NCI-H2029 treated with DMSO at 0.1 percent for 48 hours (cell line): Measurements from ENCODE around the gene KLHL35.
A peak's percentile ranks its signal among the peaks of the same experiment; 100 is the strongest.

ENCODE experiments used
- DNase-seq: peaks from one replicate; lab custom pipeline; 2025; lab: John Stamatoyannopoulos, UW

Gene KLHL35, protein sequence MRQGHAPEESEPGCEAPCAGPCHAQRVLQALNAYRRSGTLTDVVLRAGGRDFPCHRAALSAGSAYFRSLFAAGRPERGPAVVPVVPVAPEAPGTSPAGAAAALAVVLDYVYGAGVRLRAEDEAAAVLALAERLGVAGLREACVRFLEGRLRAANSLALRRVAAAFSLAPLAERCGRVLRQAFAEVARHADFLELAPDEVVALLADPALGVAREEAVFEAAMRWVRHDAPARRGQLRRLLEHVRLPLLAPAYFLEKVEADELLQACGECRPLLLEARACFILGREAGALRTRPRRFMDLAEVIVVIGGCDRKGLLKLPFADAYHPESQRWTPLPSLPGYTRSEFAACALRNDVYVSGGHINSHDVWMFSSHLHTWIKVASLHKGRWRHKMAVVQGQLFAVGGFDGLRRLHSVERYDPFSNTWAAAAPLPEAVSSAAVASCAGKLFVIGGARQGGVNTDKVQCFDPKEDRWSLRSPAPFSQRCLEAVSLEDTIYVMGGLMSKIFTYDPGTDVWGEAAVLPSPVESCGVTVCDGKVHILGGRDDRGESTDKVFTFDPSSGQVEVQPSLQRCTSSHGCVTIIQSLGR

DNA sequence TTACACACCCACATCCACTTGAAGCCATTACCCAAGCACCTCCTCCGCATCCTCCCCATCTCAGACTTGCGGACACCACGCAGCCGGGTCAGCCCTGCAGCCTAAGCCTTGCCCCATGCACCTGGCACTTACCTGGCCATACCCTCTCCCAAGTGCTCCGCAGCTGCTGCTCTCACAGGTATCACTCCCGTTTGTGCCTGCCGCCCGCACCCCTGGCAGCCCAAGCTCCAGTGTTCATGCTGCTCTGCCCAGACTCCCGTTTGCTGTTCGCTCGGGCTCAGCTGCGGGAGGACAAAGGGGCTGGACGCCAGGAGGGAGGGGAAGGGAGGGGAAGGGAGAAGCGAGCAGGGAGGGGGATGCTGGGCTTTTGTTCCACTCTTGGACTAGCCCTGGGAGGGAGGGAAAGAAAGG lies at the start of gene KLHL35:
KLHL35 (minus strand) TSS at position 293 of the 411 bp plus-strand sequence. CDS start 2,574 bp downstream, outside the sequence.
- no peak for DNase-seq

DNA sequence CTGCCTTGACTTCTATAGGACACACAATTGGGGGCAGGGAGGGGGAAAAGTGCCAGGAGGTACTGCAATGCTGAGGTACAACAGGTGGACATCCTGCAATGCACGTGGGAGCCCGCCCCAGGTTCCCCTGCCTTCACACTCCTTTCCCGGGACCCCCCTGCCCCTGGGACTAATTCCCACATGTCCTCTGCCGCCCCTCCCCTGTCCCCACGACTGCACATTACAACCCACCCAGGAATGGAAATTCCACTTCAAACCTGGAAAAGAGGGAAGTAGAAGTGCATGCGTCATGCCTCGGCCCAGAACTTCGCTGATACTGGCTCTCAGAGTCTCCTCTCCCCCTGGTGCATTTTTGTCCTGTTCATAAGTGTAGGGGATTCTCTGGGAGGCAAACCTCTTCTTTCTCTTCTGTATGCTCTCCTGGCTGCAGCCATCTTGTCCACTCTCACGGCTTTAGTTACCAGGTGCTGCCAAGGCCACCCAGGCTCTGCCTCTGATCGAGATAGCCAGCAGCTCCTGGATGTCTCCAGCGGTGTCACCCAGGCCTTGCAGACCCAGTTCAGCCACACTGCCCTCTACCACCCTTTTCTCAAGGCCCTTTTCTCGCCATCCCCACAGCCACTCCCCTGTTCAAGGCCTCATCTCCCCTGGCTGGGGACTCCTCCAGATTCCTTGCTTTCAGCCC lies 49.1 kb upstream of the KLHL35 start:
- no peak for DNase-seq

DNA sequence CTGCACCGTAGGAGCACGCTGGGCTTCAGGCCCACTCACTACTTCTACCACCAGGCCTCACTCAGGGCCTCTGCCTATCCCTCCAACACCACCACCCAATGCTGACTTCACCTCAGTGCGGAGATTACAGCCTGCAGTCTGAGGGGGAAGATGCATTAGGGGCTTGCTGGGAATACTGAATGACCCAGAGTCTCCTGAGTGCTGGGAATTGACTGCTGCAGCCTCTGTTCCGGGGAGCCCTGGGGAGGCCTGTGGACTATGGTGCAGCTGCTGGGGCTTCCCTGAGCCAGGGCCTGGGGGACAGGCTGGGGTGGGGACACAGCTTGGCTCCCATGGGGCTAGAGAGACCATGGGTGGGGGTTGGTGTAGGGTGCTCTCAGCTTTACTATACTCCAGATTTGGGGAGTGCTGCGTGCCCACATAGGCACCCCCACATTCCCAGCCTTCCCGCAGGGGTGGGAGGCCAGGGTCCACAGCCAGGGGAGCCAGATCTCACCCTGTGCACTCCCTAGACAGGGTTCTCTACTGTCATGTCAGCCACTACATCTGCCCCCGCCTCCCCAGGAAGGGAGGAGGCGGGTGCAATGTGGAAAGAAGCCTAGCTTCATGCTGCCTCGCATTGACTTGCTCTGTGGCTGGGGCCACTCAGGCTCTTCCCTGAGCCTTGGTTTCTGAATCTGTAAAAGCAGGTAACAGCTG lies 48.4 kb upstream of the KLHL35 start:
- DNase-seq = no peak

DNA sequence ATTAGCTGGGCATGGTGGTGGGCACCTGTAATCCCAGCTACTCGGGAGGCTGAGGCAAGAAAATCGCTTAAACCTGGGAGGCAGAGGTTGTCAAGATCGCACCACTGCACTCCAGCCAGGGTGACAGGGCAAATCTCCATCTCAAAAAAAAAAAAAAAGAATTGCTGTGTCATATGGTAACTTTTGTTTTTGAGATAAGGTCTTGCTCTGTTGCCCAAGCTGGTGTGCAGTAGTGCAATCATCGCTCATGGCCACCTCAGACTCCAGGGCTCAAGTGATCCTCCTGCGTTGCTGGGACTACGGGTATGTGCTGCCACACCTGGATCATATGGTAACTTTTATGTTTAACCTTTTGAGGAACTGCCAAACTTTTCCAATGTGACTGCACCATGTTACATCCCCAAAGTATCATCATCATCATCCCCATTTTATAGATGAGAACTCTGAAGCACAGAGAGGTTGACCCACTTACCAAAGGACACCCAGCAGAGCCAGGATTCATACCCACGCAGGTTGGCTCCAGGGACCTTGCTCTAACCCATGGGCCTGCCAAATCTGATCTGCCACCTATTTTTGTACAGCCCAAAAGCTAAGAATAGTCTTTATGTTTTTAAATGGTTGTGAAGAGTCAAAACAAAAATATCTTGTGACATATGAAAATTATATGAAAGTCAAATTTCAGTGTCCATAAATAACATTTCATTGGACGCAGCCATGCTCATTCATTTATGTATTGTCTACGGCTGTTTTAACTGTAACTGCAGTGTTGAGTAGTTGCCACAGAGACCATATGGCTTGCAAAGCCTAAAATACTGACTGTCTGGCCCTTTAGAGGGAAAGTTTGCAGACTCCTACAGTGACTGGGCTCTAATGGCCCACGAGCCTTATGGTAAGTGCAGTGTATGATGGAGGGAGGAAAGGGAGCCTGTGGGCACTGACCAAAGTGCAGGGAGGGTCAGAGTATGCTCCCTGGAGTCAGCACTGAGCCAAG lies 47.5 kb upstream of the KLHL35 start:
- no peak for DNase-seq

GRCh38 chr11:75479597-75480145 lies 46.7 kb upstream of the KLHL35 start:
- no peak for DNase-seq

DNA sequence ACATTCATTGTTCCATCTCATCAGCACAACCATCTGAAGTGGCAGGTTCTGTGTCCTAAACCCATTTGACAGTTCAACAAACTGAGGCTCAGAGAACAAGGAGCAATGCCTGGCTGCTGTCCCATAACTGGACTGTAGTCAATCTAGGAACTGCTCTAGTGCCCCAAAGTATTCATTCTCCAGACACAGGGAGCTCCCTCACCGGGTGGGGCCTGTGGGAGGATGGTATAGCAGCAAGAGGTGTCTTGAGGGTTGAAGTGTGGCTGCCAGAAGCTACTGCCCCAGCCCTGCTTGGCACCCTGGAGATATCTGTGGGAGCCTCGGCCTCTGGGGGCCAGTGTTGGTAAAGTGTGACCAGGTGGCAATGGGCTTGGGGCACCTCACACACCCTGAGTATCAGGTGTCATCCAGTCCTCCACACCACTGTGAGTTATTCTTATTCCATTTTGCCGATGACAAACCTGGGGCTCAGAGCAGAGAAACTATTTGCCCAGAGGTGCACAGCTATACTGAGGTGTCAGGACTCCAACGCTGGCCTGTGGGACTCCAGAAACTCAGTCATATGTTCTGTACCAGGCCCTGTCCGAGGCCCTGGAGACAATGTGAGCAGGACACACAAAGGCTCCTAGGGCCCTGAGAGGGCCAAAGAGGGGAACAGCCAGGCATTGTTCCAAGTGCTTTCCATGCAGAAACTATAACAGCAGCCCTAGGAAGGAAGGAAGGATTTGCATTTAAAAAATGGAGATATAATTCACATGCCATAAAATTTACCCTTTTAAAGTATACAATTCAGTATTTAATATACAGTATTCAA lies 46.0 kb upstream of the KLHL35 start:
- no peak for DNase-seq

DNA sequence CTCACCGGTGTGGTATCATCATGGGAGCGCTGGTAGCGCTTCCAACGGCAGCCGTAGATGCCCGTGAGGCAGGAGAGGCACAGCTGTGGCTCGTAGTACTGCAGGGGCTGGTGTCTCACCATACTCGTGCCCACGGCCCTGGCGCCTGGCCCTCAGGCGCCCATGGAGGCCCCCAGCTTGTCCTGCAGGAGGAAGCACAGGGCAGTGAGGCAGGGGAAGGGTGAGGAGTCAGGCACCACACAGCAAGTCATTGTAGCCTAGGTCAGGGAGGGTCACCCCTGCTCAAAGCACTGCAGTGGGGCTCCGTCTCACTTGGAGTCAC lies 44.6 kb upstream of the KLHL35 start:
- DNase-seq = no peak

DNA sequence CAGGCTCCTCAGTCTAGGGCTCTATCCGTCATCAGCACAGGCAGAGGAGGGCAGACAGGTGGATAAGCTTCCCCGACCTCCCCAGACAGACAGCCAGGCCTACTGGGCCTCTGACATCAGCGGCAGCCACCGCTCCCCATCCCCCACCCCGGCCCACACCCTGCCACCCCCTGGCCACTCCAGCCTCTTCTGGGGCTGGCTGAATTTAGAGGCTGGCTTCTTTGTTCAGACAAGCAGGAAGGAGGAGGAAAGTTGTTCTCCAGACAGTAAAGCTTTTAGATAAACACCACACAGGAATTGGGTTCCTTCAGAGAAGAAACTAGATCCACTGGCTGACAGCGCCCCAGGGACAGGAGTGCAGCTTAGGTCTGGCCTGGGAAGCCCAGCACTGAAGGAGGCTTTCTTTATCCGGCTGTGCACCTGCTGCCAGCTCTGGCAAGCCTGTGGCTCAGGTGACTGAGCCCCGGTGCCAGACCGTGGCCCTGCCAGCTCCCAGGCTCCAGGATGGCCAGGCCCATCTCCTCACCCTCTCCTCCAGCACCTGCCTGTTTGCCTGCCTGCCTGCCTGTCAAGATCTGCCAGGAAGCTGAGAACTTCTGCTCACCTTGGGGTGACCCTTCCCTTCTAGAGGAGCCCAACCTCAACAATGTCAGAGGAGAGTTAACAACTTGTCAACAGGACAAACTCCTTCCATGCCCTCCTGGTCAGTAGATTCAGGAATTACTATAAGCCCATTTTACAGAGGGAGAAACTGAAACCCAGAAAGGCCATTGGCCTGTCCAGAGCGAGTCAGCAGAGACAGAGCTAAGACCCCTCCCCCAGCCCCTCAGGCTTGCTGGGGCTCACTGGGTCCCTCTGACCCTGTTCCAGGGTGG lies 44.0 kb upstream of the KLHL35 start:
- peak; percentile 92 for DNase-seq

- peak; percentile 74 for DNase-seq
These were observed 43.0 kb upstream of the KLHL35 start for GRCh38 chr11:75475767-75476650.

DNA sequence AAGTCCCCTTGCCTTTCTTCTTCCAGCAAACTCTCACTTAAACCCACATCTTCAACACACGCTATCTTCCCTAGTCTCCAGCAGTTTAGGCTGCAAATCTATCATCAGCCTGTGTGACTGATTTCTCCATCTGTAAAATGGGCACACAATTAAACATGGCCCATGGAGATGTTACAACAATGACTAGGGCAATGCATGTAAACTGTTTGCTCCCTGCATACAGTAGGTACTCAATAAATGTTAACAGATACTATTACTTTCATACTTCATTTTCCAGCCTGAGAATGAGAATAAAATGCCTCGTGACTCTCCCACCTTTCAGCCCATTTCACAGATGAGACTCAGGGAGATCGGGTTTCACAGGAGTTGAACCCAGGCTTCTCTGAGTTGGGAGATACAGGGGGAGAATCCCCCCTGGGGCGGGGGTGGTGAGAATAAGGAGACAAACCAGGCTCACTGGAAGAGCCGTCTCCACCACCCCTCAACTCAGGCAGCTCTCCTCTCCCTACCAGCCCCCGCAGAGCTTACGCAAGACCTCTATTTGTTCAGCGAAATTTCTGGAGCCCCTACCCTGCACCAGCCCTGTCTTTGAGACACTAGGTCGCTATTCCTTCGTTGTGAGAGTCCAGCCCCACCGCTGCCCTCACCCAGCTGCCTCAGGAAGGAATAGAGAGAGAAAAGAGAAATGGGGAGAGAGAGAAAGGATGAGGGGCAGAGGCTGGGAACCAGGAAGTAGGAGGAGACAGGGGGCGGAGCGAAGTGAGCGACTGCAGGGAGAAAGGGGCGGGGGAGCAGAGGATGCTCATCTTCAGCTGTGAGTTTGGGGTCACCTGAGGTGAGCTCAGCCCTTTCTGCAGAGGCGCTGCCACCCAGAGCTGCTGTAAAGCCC lies 42.1 kb upstream of the KLHL35 start:
- DNase-seq = peak; percentile 25

- no peak for DNase-seq
These were observed 41.2 kb upstream of the KLHL35 start for GRCh38 chr11:75474240-75474639.

GRCh38 chr11:75473684-75474083 lies 40.7 kb upstream of the KLHL35 start:
- no peak for DNase-seq

- no peak for DNase-seq
These were observed 39.2 kb upstream of the KLHL35 start for GRCh38 chr11:75472081-75472732.

- DNase-seq = no peak
These were observed 38.4 kb upstream of the KLHL35 start for GRCh38 chr11:75471176-75471973.

DNA sequence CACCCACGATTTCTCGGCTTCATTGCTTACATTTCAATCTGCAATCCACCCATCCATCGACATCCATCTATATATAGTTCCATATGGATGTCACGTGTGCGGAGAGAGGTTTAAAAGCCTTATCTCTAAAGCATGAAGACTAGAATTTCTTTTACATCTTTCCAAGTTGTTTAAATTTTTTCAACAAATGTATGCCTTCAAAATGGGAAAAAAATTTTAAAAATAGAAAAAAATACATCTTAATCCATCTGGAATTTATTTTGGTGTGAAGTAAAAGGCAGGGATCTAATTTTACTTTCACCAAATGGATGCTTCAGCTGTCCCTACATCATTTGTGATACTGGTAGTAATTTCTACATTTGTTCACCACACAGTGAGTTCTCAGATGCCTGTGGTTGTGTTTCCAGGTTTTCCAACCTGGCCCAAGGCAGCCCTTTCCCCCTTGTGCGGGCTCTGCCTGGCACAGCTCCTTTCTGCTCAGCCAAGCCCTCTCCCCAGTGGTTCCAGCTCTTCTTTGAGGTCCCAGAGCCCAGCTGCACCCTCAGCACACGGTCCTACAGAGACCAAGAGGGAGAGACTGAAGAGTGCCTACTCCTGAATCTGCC lies 37.6 kb upstream of the KLHL35 start:
- DNase-seq = no peak
